ENCODE measurements around the gene DOCK1.

DOCK1 gene

GRCh38 chr10:126956712-126957108 lies 51.5 kb downstream of the DOCK1 start:
- H3K4me3 ChIP-seq (ENCODE audit: low read length): no peak overlapping the region
- no peaks in the 10 kb centered on the region for H3K27me3 ChIP-seq (ENCODE audit: insufficient read depth, low read length)
- 0 out of 2 replicates have a peak, but pooled peaks cover 2% of the 10 kb centered on the region for H3K4me1 ChIP-seq (ENCODE audit: insufficient read depth, low read length)

DNA sequence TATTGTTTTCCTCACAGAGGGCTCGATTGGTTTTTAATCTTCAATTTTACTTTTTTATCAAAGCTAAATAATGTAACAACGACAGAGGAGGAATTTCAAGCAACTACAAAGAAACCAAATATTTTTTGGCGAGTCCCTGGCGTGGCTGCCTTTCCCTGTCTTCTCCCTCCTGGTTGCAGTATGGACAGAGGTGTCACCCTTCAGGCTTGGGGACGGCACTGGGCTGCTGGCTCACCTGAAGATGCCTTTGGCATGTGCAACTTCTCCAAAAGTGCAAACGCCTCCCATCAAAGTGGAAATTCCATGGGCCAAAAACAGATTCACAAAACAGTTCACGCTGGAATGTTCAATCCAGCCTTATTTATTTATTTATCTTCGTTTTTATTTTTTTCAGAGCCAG lies 51.9 kb downstream of the DOCK1 start:
- H3K4me3 ChIP-seq (ENCODE audit: low read length): no peak overlapping the region
- H3K27me3 ChIP-seq (ENCODE audit: insufficient read depth, low read length): no peaks in the 10 kb centered on the region
- 0 out of 2 replicates have a peak, but pooled peaks cover 2% of the 10 kb centered on the region for H3K4me1 ChIP-seq (ENCODE audit: insufficient read depth, low read length)
- no peak overlapping the region for H3K27ac ChIP-seq (ENCODE audit: low read length)
- no peak overlapping the region for H3K9ac ChIP-seq (ENCODE audit: low read depth, low read length)
- peaks cover 11% of the 10 kb centered on the region for H3K9me3 ChIP-seq (ENCODE audit: insufficient read depth, low read depth, low read length)
- H3K36me3 ChIP-seq (ENCODE audit: insufficient read depth, low read depth, low read length): no peaks in the 10 kb centered on the region; the same call in 1 of the 2 replicates

More at GRCh38 chr10:126956712-126957108, 51.5 kb downstream of the DOCK1 start:
- Histone ChIP-seq H3K9ac (ENCODE audit: low read depth, low read length) (no peak overlapping the region), H3K9me3 (ENCODE audit: insufficient read depth, low read depth, low read length) (peaks cover 15% of the 10 kb centered on the region), H3K36me3 (ENCODE audit: insufficient read depth, low read depth, low read length) (no peaks in the 10 kb centered on the region; the same call in 1 of the 2 replicates), H3K27ac (ENCODE audit: low read length) (no peak overlapping the region)

DNA sequence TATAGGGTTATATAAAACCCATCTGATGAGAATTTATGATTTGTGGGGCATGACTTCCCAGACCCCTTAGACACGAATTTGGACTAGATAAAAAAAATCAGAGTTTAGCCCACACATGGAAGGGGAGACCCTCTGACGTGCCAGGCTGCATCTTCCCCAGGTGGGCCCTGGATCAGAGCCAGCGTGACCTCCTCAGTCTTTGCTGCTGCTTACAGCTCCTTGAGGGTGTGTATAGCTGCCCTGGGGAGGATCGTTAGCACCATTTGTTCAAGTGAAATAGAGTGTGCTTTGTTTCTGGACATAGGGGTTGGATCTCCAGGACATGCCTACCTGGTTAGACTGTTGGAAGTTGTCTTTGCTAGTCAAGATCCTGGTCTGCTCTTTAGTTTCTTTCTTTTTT lies 54.2 kb downstream of the DOCK1 start:
- H3K9ac ChIP-seq (ENCODE audit: low read depth, low read length): no peak overlapping the region
- H3K9me3 ChIP-seq (ENCODE audit: insufficient read depth, low read depth, low read length): no peaks in the 10 kb centered on the region
- H3K27me3 ChIP-seq (ENCODE audit: insufficient read depth, low read length): no peaks in the 10 kb centered on the region
- peaks cover 9% of the 10 kb centered on the region; the same call in 1 of the 2 replicates for H3K4me1 ChIP-seq (ENCODE audit: insufficient read depth, low read length)
- H3K4me3 ChIP-seq (ENCODE audit: low read length): no peak overlapping the region
- H3K27ac ChIP-seq (ENCODE audit: low read length): no peak overlapping the region
- H3K36me3 ChIP-seq (ENCODE audit: insufficient read depth, low read depth, low read length): no peaks in the 10 kb centered on the region; the same call in 1 of the 2 replicates

GRCh38 chr10:126959906-126960685 lies 54.9 kb downstream of the DOCK1 start:
- Histone ChIP-seq H3K4me3 (ENCODE audit: low read length) (no peak overlapping the region), H3K27ac (ENCODE audit: low read length) (no peak overlapping the region), H3K4me1 (ENCODE audit: insufficient read depth, low read length) (peaks cover 9% of the 10 kb centered on the region; the same call in 1 of the 2 replicates), H3K9me3 (ENCODE audit: insufficient read depth, low read depth, low read length) (no peaks in the 10 kb centered on the region), H3K9ac (ENCODE audit: low read depth, low read length) (no peak overlapping the region), H3K36me3 (ENCODE audit: insufficient read depth, low read depth, low read length) (no peaks in the 10 kb centered on the region), H3K27me3 (ENCODE audit: insufficient read depth, low read length) (no peaks in the 10 kb centered on the region)

GRCh38 chr10:126963354-126963753 lies 58.1 kb downstream of the DOCK1 start:
- H3K27ac ChIP-seq (ENCODE audit: low read length): no peak overlapping the region

GRCh38 chr10:126964190-126964589 lies 59.0 kb downstream of the DOCK1 start:
- no peak overlapping the region for H3K27ac ChIP-seq (ENCODE audit: low read length)
- no peaks in the 10 kb centered on the region for H3K9me3 ChIP-seq (ENCODE audit: insufficient read depth, low read depth, low read length)
- no peaks in the 10 kb centered on the region for H3K36me3 ChIP-seq (ENCODE audit: insufficient read depth, low read depth, low read length)
- no peak overlapping the region for H3K4me3 ChIP-seq (ENCODE audit: low read length)
- no peak overlapping the region for H3K9ac ChIP-seq (ENCODE audit: low read depth, low read length)
- peaks cover 7% of the 10 kb centered on the region; the same call in 1 of the 2 replicates for H3K4me1 ChIP-seq (ENCODE audit: insufficient read depth, low read length)
- H3K27me3 ChIP-seq (ENCODE audit: insufficient read depth, low read length): no peaks in the 10 kb centered on the region

More at GRCh38 chr10:126963354-126963753, 58.1 kb downstream of the DOCK1 start:
- peaks cover 7% of the 10 kb centered on the region; the same call in 1 of the 2 replicates for H3K4me1 ChIP-seq (ENCODE audit: insufficient read depth, low read length)
- H3K36me3 ChIP-seq (ENCODE audit: insufficient read depth, low read depth, low read length): no peaks in the 10 kb centered on the region
- H3K9me3 ChIP-seq (ENCODE audit: insufficient read depth, low read depth, low read length): no peaks in the 10 kb centered on the region
- H3K4me3 ChIP-seq (ENCODE audit: low read length): no peak overlapping the region
- H3K27me3 ChIP-seq (ENCODE audit: insufficient read depth, low read length): no peaks in the 10 kb centered on the region
- no peak overlapping the region for H3K9ac ChIP-seq (ENCODE audit: low read depth, low read length)

DNA sequence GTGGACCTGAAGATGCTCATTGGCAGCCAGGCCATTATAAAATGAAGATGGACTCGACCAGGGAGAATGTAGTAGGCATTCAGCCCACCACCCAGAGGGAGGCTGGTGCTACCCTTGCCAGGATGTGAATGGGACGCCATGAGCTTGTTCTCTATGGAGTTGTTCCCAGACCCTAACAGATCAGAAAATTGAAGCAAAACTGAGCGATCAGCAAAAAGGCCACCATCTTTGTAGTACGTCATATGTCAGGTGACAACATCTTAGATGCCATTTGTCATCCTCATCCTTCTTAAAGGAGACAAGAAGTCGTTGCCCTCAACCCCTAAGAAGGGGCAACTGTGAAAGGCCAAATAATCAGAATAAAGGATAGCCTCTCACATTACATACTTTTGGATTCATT lies 61.7 kb downstream of the DOCK1 start:
- no peak overlapping the region for H3K9ac ChIP-seq (ENCODE audit: low read depth, low read length)

DNA sequence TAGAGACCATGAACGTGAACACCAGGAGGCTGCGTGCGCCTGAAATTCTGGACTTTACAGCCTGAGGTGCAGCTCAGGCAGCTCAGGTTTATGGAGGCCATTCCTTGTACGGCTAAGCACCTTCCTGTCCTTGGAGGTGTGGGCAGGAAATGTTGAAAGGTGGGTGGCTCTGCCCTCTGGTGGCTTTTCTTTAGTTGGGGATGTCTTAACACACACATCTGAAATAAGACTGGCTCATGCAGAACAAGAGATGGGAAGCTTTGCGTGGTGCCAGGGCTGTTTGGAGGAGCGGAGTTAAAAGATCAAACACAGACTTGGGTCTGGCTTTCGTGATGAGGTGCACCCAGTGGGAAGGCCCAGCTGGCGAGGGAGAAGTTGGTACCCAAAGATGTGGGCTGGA lies 64.1 kb downstream of the DOCK1 start:
- no peak overlapping the region for H3K27ac ChIP-seq (ENCODE audit: low read length)
- no peaks in the 10 kb centered on the region for H3K27me3 ChIP-seq (ENCODE audit: insufficient read depth, low read length)
- no peak overlapping the region for H3K4me3 ChIP-seq (ENCODE audit: low read length)
- no peaks in the 10 kb centered on the region for H3K9me3 ChIP-seq (ENCODE audit: insufficient read depth, low read depth, low read length)
- no peak overlapping the region for H3K9ac ChIP-seq (ENCODE audit: low read depth, low read length)
- peaks cover 7% of the 10 kb centered on the region for H3K4me1 ChIP-seq (ENCODE audit: insufficient read depth, low read length)
- peaks cover 13% of the 10 kb centered on the region; the same call in 1 of the 2 replicates for H3K36me3 ChIP-seq (ENCODE audit: insufficient read depth, low read depth, low read length)

More for the DNA sequence above, 61.7 kb downstream of the DOCK1 start:
- Histone ChIP-seq H3K9me3 (ENCODE audit: insufficient read depth, low read depth, low read length) (no peaks in the 10 kb centered on the region), H3K36me3 (ENCODE audit: insufficient read depth, low read depth, low read length) (no peaks in the 10 kb centered on the region), H3K27me3 (ENCODE audit: insufficient read depth, low read length) (no peaks in the 10 kb centered on the region), H3K27ac (ENCODE audit: low read length) (no peak overlapping the region), H3K4me3 (ENCODE audit: low read length) (no peak overlapping the region), H3K4me1 (ENCODE audit: insufficient read depth, low read length) (peaks cover 7% of the 10 kb centered on the region; the same call in 1 of the 2 replicates)

GRCh38 chr10:126972635-126973414 lies 67.6 kb downstream of the DOCK1 start:
- Histone ChIP-seq H3K9ac (ENCODE audit: low read depth, low read length) (no peak overlapping the region), H3K27me3 (ENCODE audit: insufficient read depth, low read length) (no peaks in the 10 kb centered on the region), H3K4me3 (ENCODE audit: low read length) (no peak overlapping the region), H3K36me3 (ENCODE audit: insufficient read depth, low read depth, low read length) (peaks cover 33% of the 10 kb centered on the region), H3K27ac (ENCODE audit: low read length) (no peak overlapping the region), H3K4me1 (ENCODE audit: insufficient read depth, low read length) (peaks cover 7% of the 10 kb centered on the region), H3K9me3 (ENCODE audit: insufficient read depth, low read depth, low read length) (no peaks in the 10 kb centered on the region)

DNA sequence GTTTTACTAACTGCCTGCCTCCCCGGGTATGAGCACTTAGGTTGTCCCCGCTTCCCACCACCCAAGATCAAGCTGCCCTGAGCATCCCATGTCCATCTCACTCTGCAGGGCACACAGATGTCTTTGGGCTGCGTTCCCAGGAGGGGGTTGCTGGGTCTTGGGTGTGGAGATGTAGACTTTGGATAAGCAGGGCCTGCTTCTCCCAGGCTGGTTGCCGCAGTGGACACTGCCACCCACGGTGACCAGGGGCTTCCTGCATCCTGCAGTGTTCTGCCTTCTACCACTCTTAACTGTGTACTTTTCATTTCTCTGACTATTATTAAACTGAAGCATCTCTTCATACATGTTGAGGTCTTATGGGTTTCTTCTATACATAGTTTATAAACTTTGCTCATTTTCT lies 70.0 kb downstream of the DOCK1 start:
- H3K36me3 ChIP-seq (ENCODE audit: insufficient read depth, low read depth, low read length): peaks cover 46% of the 10 kb centered on the region
- no peaks in the 10 kb centered on the region for H3K9me3 ChIP-seq (ENCODE audit: insufficient read depth, low read depth, low read length)
- H3K27ac ChIP-seq (ENCODE audit: low read length): no peak overlapping the region
- peaks cover 14% of the 10 kb centered on the region for H3K4me1 ChIP-seq (ENCODE audit: insufficient read depth, low read length)
- no peak overlapping the region for H3K9ac ChIP-seq (ENCODE audit: low read depth, low read length)
- no peak overlapping the region for H3K4me3 ChIP-seq (ENCODE audit: low read length)
- H3K27me3 ChIP-seq (ENCODE audit: insufficient read depth, low read length): no peaks in the 10 kb centered on the region

GRCh38 chr10:126977216-126977615 lies 72.0 kb downstream of the DOCK1 start:
- Histone ChIP-seq H3K9ac (ENCODE audit: low read depth, low read length) (no peak overlapping the region), H3K27ac (ENCODE audit: low read length) (no peak overlapping the region), H3K9me3 (ENCODE audit: insufficient read depth, low read depth, low read length) (no peaks in the 10 kb centered on the region), H3K27me3 (ENCODE audit: insufficient read depth, low read length) (no peaks in the 10 kb centered on the region), H3K36me3 (ENCODE audit: insufficient read depth, low read depth, low read length) (peaks cover 44% of the 10 kb centered on the region), H3K4me3 (ENCODE audit: low read length) (no peak overlapping the region), H3K4me1 (ENCODE audit: insufficient read depth, low read length) (peaks cover 21% of the 10 kb centered on the region)

All from iPS-20b (cell line).